ENCODE measurements around the gene SMAP1.

Gene SMAP1

DNA sequence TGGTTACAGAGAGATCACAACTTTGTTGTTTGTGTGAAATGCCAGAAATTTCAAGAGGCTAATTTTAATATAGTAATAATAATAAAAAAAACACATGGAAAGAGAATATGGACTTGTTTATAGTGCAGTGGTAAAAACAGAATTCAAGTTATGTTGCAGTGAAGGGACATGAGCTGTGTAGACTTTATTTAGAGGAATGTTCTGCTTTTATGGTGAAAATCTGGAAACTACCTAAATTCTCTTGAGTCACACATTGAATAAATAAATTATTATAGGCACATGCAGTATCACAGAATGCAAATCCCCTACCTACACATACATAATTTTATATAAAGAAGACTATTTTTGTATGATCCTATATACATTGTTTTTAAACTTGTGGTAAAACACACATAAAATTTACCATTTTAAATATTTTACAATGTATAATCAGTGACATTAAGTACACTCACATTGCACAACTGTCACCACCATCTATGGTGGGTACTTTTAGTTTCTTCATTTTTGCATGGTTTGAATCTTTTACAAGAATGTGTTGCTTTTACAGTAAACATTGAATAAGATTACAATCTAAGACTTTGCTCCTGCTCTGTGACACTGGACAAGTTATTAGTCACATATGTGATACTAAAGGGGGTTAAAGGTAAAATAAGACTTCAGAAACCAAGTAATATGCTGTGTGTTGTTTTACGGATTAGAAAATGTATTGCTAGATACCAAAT, 181.8 kb downstream of the SMAP1 start:
- Histone ChIP-seq H3K27me3 (ENCODE audit: insufficient read depth, insufficient read length) (no peaks in the 10 kb centered on the region), H3K9me3 (ENCODE audit: insufficient read depth, low read length) (peaks cover 19% of the 10 kb centered on the region), H3K4me1 (ENCODE audit: insufficient read depth, insufficient read length) (no peaks in the 10 kb centered on the region), H3K9ac (ENCODE audit: insufficient read length, low read depth) (no peak overlapping the region), H3K4me3 (ENCODE audit: insufficient read length, low read depth) (no peak overlapping the region), H3K36me3 (ENCODE audit: insufficient read depth, insufficient read length, low read length) (no peaks in the 10 kb centered on the region)
- TF ChIP-seq ZNF274 (IDR thresholded peaks at IDR 0.05; ENCODE audit: low read depth, low read length) (no peak), SUZ12 (IDR thresholded peaks at IDR 0.05; ENCODE audit: extremely low read depth, insufficient read depth, insufficient read length) (no peak), YY1 (IDR thresholded peaks at IDR 0.05; ENCODE audit: insufficient read depth, insufficient read length) (no peak)
- no peak for DNase-seq (ENCODE audit: low read depth, low spot score)

- H3K4me3 ChIP-seq (ENCODE audit: insufficient read length, low read depth) = no peak overlapping the region
- H3K9ac ChIP-seq (ENCODE audit: insufficient read length, low read depth) = no peak overlapping the region
- TF ChIP-seq ZNF274 (IDR thresholded peaks at IDR 0.05; ENCODE audit: low read depth, low read length) (no peak), SUZ12 (IDR thresholded peaks at IDR 0.05; ENCODE audit: extremely low read depth, insufficient read depth, insufficient read length) (no peak)
- no peak for DNase-seq (ENCODE audit: low read depth, low spot score)
- H3K9me3 ChIP-seq (ENCODE audit: insufficient read depth, low read length) = peaks cover 13% of the 10 kb centered on the region
- no peaks in the 10 kb centered on the region for H3K36me3 ChIP-seq (ENCODE audit: insufficient read depth, insufficient read length, low read length)
- no peaks in the 10 kb centered on the region for H3K27me3 ChIP-seq (ENCODE audit: insufficient read depth, insufficient read length)
- H3K4me1 ChIP-seq (ENCODE audit: insufficient read depth, insufficient read length) = no peaks in the 10 kb centered on the region
These were observed 185.1 kb downstream of the SMAP1 start for GRCh38 chr6:70852667-70853246.

GRCh38 chr6:70857387-70858077, 189.8 kb downstream of the SMAP1 start:
- DNase-seq (ENCODE audit: low read depth, low spot score) = no peak
- Histone ChIP-seq H3K9me3 (ENCODE audit: insufficient read depth, low read length) (no peaks in the 10 kb centered on the region), H3K4me3 (ENCODE audit: insufficient read length, low read depth) (no peak overlapping the region), H3K9ac (ENCODE audit: insufficient read length, low read depth) (no peak overlapping the region), H3K27me3 (ENCODE audit: insufficient read depth, insufficient read length) (no peaks in the 10 kb centered on the region), H3K4me1 (ENCODE audit: insufficient read depth, insufficient read length) (no peaks in the 10 kb centered on the region), H3K36me3 (ENCODE audit: insufficient read depth, insufficient read length, low read length) (no peaks in the 10 kb centered on the region)
- TF ChIP-seq ZNF274 (IDR thresholded peaks at IDR 0.05; ENCODE audit: low read depth, low read length) (no peak), YY1 (IDR thresholded peaks at IDR 0.05; ENCODE audit: insufficient read depth, insufficient read length) (no peak), SUZ12 (IDR thresholded peaks at IDR 0.05; ENCODE audit: extremely low read depth, insufficient read depth, insufficient read length) (no peak)

- DNase-seq (ENCODE audit: low read depth, low spot score) = no peak
- Histone ChIP-seq H3K4me1 (ENCODE audit: insufficient read depth, insufficient read length) (no peaks in the 10 kb centered on the region), H3K9me3 (ENCODE audit: insufficient read depth, low read length) (no peaks in the 10 kb centered on the region), H3K27me3 (ENCODE audit: insufficient read depth, insufficient read length) (no peaks in the 10 kb centered on the region), H3K36me3 (ENCODE audit: insufficient read depth, insufficient read length, low read length) (no peaks in the 10 kb centered on the region), H3K9ac (ENCODE audit: insufficient read length, low read depth) (no peak overlapping the region), H3K4me3 (ENCODE audit: insufficient read length, low read depth) (no peak overlapping the region)
- no peak for TF ChIP-seq ZNF274 (IDR thresholded peaks at IDR 0.05; ENCODE audit: low read depth, low read length)
- no peak for TF ChIP-seq SUZ12 (IDR thresholded peaks at IDR 0.05; ENCODE audit: extremely low read depth, insufficient read depth, insufficient read length)
- no peak for TF ChIP-seq YY1 (IDR thresholded peaks at IDR 0.05; ENCODE audit: insufficient read depth, insufficient read length)
These were observed 192.4 kb downstream of the SMAP1 start for GRCh38 chr6:70860045-70860444.

- no peaks in the 10 kb centered on the region for H3K27me3 ChIP-seq (ENCODE audit: insufficient read depth, insufficient read length)
- H3K4me3 ChIP-seq (ENCODE audit: insufficient read length, low read depth) = no peak overlapping the region
- H3K9ac ChIP-seq (ENCODE audit: insufficient read length, low read depth) = no peak overlapping the region
- H3K4me1 ChIP-seq (ENCODE audit: insufficient read depth, insufficient read length) = no peaks in the 10 kb centered on the region
- H3K36me3 ChIP-seq (ENCODE audit: insufficient read depth, insufficient read length, low read length) = no peaks in the 10 kb centered on the region
- DNase-seq (ENCODE audit: low read depth, low spot score) = no peak
- no peaks in the 10 kb centered on the region for H3K9me3 ChIP-seq (ENCODE audit: insufficient read depth, low read length)
- TF ChIP-seq YY1 (IDR thresholded peaks at IDR 0.05; ENCODE audit: insufficient read depth, insufficient read length) = no peak
- no peak for TF ChIP-seq ZNF274 (IDR thresholded peaks at IDR 0.05; ENCODE audit: low read depth, low read length)
These were observed 193.2 kb downstream of the SMAP1 start for GRCh38 chr6:70860920-70861319.

GRCh38 chr6:70863343-70863742, 195.7 kb downstream of the SMAP1 start:
- no peak for DNase-seq (ENCODE audit: low read depth, low spot score)
- TF ChIP-seq SUZ12 (IDR thresholded peaks at IDR 0.05; ENCODE audit: extremely low read depth, insufficient read depth, insufficient read length) = no peak
- TF ChIP-seq ZNF274 (IDR thresholded peaks at IDR 0.05; ENCODE audit: low read depth, low read length) = no peak
- no peak for TF ChIP-seq YY1 (IDR thresholded peaks at IDR 0.05; ENCODE audit: insufficient read depth, insufficient read length)
- no peak overlapping the region for H3K4me3 ChIP-seq (ENCODE audit: insufficient read length, low read depth)
- H3K4me1 ChIP-seq (ENCODE audit: insufficient read depth, insufficient read length) = no peaks in the 10 kb centered on the region
- no peaks in the 10 kb centered on the region for H3K9me3 ChIP-seq (ENCODE audit: insufficient read depth, low read length)
- H3K9ac ChIP-seq (ENCODE audit: insufficient read length, low read depth) = no peak overlapping the region
- H3K36me3 ChIP-seq (ENCODE audit: insufficient read depth, insufficient read length, low read length) = no peaks in the 10 kb centered on the region
- no peaks in the 10 kb centered on the region for H3K27me3 ChIP-seq (ENCODE audit: insufficient read depth, insufficient read length)

DNA sequence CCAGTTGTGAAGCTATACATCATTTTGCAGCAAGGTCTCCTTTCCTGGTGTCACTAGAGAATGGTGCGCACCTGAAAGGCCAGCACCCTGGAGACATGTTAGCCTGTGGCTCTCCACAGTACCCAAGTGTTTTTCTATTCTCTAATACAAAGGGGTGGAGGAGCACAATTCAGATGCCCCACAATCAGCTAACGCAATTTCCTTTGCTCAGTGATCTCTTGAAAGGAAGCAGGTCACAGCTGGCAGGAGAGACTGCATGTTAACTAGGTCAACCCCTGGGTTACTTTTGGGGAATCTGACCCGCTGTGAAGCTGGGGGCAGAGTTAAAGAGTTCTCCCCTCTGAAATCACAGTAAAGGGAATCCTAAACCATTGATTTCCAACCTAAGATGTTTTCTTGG, 196.7 kb downstream of the SMAP1 start:
- TF ChIP-seq YY1 (IDR thresholded peaks at IDR 0.05; ENCODE audit: insufficient read depth, insufficient read length) (no peak), ZNF274 (IDR thresholded peaks at IDR 0.05; ENCODE audit: low read depth, low read length) (no peak), SUZ12 (IDR thresholded peaks at IDR 0.05; ENCODE audit: extremely low read depth, insufficient read depth, insufficient read length) (no peak)
- DNase-seq (ENCODE audit: low read depth, low spot score) = no peak
- Histone ChIP-seq H3K4me1 (ENCODE audit: insufficient read depth, insufficient read length) (no peaks in the 10 kb centered on the region), H3K9ac (ENCODE audit: insufficient read length, low read depth) (no peak overlapping the region), H3K4me3 (ENCODE audit: insufficient read length, low read depth) (no peak overlapping the region), H3K36me3 (ENCODE audit: insufficient read depth, insufficient read length, low read length) (no peaks in the 10 kb centered on the region), H3K27me3 (ENCODE audit: insufficient read depth, insufficient read length) (no peaks in the 10 kb centered on the region), H3K9me3 (ENCODE audit: insufficient read depth, low read length) (no peaks in the 10 kb centered on the region)
